Fibroblast of lung (primary cell): ENCODE measurements around the gene HAO1.
A peak's percentile ranks its signal among the peaks of the same experiment; 100 is the strongest.

Experiments used
- EZH2 ChIP-seq: IDR thresholded peaks from 2 replicates; pipeline ENCODE4 v1.5.1; 2012; ENCODE audit warnings: low read length, control low read depth, mild to moderate bottlenecking; ENCODE audit errors: missing control alignments
- TF ChIP-seq, protein P1 (sequence below), 2 donors: IDR thresholded peaks in 1 of 2; conservative IDR thresholded peaks in 1 of 2; 1 replicate in 1 of 2; 2 replicates in 1 of 2; pipeline ENCODE4 v1.5.1; 2011 to 2012; ENCODE audit warnings: low read length in 2 of 2, control low read depth in 1 of 2, inconsistent platforms in 1 of 2, low read depth in 1 of 2, mild to moderate bottlenecking in 1 of 2

- TF ChIP-seq, protein P1, sequence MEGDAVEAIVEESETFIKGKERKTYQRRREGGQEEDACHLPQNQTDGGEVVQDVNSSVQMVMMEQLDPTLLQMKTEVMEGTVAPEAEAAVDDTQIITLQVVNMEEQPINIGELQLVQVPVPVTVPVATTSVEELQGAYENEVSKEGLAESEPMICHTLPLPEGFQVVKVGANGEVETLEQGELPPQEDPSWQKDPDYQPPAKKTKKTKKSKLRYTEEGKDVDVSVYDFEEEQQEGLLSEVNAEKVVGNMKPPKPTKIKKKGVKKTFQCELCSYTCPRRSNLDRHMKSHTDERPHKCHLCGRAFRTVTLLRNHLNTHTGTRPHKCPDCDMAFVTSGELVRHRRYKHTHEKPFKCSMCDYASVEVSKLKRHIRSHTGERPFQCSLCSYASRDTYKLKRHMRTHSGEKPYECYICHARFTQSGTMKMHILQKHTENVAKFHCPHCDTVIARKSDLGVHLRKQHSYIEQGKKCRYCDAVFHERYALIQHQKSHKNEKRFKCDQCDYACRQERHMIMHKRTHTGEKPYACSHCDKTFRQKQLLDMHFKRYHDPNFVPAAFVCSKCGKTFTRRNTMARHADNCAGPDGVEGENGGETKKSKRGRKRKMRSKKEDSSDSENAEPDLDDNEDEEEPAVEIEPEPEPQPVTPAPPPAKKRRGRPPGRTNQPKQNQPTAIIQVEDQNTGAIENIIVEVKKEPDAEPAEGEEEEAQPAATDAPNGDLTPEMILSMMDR (conservative IDR thresholded peaks at IDR 0.05 in 1 of 2, IDR thresholded peaks at IDR 0.05 in 1 of 2; ENCODE audit: low read depth in 1 of 2, low read length in 2 of 2) = peak; percentile 56 to 65
- no peak for TF ChIP-seq EZH2
Measured at GRCh38 chr20:7980332-7981046, 40.2 kb upstream of the HAO1 start.
